ENCODE measurements around the gene PTPRD. TPM values are rescaled to one million over a fixed set of nuclear protein-coding genes. Genes with fewer than 3 reads are reported as not detected.

The PTPRD gene
- total and polyA plus RNA-seq, 2 of the 4 experiments (the other 2 are of a cell fraction) = 0.07 to 0.18 TPM

DNA sequence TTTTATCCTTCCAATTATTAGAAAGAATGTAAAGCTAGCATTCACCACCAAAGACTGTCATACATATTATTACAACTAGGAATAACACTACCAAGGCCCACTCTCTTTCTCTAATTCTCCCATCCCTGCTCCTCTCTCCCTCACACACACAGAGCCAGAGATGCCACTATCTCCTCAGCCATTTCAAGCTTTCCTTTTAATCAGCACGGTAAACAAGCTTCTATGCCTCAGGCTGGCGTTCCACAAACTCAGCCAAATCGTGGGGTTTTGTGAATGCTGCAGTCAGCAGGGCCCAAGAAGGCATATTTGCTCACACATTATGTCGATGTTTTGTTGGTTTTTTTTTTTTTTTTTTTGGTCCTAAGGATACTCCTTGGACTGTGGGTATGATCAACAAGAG, 1833.3 kb downstream of the PTPRD start:
- Histone ChIP-seq H3K36me3 (ENCODE audit: control insufficient read depth, insufficient read depth, low read length) (no peaks in the 10 kb centered on the region), H2BK15ac (ENCODE audit: low read depth, low read length) (no peak overlapping the region), H4K8ac (ENCODE audit: low read depth in 2 of 2, low read length in 2 of 2) (no peak overlapping the region), H4K91ac (ENCODE audit: insufficient read depth, low read depth, low read length) (no peak overlapping the region), H3K14ac (replicated peaks; ENCODE audit: low read depth, low read length) (no peak overlapping the region), H4K5ac (ENCODE audit: low read depth, low read length) (no peak overlapping the region), H3K9me3 (ENCODE audit: control insufficient read depth, insufficient read depth, low read length) (peaks cover 2% of the 10 kb centered on the region; the same call in 1 of the 2 replicates), H3K4me3 (ENCODE audit: insufficient read depth, low read depth, low read length) (no peak overlapping the region), H3K18ac (ENCODE audit: low read depth, low read length) (no peak overlapping the region), H3K23ac (ENCODE audit: low read depth, low read length) (no peak overlapping the region), H2BK120ac (ENCODE audit: low read depth, low read length) (no peak overlapping the region), H3K4ac (ENCODE audit: low read depth, low read length) (no peak overlapping the region), H3K4me1 (ENCODE audit: control insufficient read depth, insufficient read depth, low read length) (no peaks in the 10 kb centered on the region), H4K20me1 (ENCODE audit: insufficient read depth, low read length) (no peaks in the 10 kb centered on the region), H2BK5ac (ENCODE audit: low read depth, low read length, poor library complexity, severe bottlenecking) (no peak overlapping the region), H3K9ac (ENCODE audit: low read depth, low read length) (no peak overlapping the region), H3K9me1 (ENCODE audit: insufficient read depth, low read length) (no peaks in the 10 kb centered on the region), H2AFZ (replicated peaks; ENCODE audit: low read length, poor library complexity) (no peak overlapping the region), H2AK5ac (ENCODE audit: low read depth, low read length) (no peak overlapping the region), H3K56ac (ENCODE audit: extremely low read depth, insufficient read depth, low read length) (no peak overlapping the region), H3K4me2 (ENCODE audit: low read depth, low read length) (no peak overlapping the region), H3K79me1 (ENCODE audit: low read depth in 1 of 2, low read length in 2 of 2) (no peaks in the 10 kb centered on the region), H2BK20ac (ENCODE audit: low read depth, low read length) (no peak overlapping the region), H3K27ac (ENCODE audit: insufficient read depth, low read length) (no peak overlapping the region), H2AK9ac (replicated peaks; ENCODE audit: low read depth, low read length, poor library complexity) (no peak overlapping the region), H3K27me3 (ENCODE audit: control insufficient read depth, insufficient read depth, low read length) (no peaks in the 10 kb centered on the region)
- ATAC-seq (ENCODE audit: low read depth) = no peak
- WGBS, 2 experiments (ENCODE audit: extremely low coverage in 2 of 2, insufficient read length in 1 of 2) = no CpG with 5 or more reads among the region's 4 CpGs
- DNase-seq = no peak
- intact Hi-C loops (cut with micrococcal nuclease) (no loop called here), dilution Hi-C loops (cut with HindIII; ENCODE audit: low sequenced_read_pairs, unreplicated experiment) (no loop called here), in situ Hi-C loops (cut with MboI; ENCODE audit: low sequenced_read_pairs) (no loop called here)
- no TSS peak for BruUV-seq (replicated peaks)
- POLR2A ChIA-PET (ENCODE audit: unreplicated experiment) = no interaction called here
- no peak for TF ChIP-seq MXI1 (IDR thresholded peaks at IDR 0.05; ENCODE audit: borderline replicate concordance, low read depth, low read length)
- no peak for TF ChIP-seq NFE2L2 (IDR thresholded peaks at IDR 0.05; ENCODE audit: low read depth, low read length)
- TF ChIP-seq, protein P1, sequence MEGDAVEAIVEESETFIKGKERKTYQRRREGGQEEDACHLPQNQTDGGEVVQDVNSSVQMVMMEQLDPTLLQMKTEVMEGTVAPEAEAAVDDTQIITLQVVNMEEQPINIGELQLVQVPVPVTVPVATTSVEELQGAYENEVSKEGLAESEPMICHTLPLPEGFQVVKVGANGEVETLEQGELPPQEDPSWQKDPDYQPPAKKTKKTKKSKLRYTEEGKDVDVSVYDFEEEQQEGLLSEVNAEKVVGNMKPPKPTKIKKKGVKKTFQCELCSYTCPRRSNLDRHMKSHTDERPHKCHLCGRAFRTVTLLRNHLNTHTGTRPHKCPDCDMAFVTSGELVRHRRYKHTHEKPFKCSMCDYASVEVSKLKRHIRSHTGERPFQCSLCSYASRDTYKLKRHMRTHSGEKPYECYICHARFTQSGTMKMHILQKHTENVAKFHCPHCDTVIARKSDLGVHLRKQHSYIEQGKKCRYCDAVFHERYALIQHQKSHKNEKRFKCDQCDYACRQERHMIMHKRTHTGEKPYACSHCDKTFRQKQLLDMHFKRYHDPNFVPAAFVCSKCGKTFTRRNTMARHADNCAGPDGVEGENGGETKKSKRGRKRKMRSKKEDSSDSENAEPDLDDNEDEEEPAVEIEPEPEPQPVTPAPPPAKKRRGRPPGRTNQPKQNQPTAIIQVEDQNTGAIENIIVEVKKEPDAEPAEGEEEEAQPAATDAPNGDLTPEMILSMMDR (conservative IDR thresholded peaks at IDR 0.05; ENCODE audit: low read depth, low read length) = no peak
- TF ChIP-seq POLR2A (IDR thresholded peaks at IDR 0.05; ENCODE audit: low read depth, low read length) = no peak
- TF ChIP-seq BHLHE40 (IDR thresholded peaks at IDR 0.05; ENCODE audit: low read depth, low read length) = no peak
- TF ChIP-seq CEBPB (IDR thresholded peaks at IDR 0.05; ENCODE audit: low read depth, low read length) = no peak
- no peak for TF ChIP-seq RFX5 (IDR thresholded peaks at IDR 0.05; ENCODE audit: low read depth, low read length)
- TF ChIP-seq, protein P2, sequence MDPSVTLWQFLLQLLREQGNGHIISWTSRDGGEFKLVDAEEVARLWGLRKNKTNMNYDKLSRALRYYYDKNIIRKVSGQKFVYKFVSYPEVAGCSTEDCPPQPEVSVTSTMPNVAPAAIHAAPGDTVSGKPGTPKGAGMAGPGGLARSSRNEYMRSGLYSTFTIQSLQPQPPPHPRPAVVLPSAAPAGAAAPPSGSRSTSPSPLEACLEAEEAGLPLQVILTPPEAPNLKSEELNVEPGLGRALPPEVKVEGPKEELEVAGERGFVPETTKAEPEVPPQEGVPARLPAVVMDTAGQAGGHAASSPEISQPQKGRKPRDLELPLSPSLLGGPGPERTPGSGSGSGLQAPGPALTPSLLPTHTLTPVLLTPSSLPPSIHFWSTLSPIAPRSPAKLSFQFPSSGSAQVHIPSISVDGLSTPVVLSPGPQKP (IDR thresholded peaks at IDR 0.05; ENCODE audit: borderline replicate concordance, low read depth, low read length) = no peak
- TF ChIP-seq CHD1 (IDR thresholded peaks at IDR 0.05; ENCODE audit: low read depth, low read length) = no peak
- TF ChIP-seq SMC3 (IDR thresholded peaks at IDR 0.05; ENCODE audit: low read depth, low read length) = no peak
- TF ChIP-seq, protein P3, sequence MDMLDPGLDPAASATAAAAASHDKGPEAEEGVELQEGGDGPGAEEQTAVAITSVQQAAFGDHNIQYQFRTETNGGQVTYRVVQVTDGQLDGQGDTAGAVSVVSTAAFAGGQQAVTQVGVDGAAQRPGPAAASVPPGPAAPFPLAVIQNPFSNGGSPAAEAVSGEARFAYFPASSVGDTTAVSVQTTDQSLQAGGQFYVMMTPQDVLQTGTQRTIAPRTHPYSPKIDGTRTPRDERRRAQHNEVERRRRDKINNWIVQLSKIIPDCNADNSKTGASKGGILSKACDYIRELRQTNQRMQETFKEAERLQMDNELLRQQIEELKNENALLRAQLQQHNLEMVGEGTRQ (IDR thresholded peaks at IDR 0.05; ENCODE audit: low read depth, low read length) = no peak
- TF ChIP-seq MAZ (IDR thresholded peaks at IDR 0.05; ENCODE audit: borderline replicate concordance, low read depth, low read length) = no peak
- TF ChIP-seq RCOR1 (IDR thresholded peaks at IDR 0.05; ENCODE audit: insufficient replicate concordance, low read length) = no peak
- no peak for TF ChIP-seq FOS (IDR thresholded peaks at IDR 0.05; ENCODE audit: low read depth, low read length)
- CTCF ChIA-PET = no interaction called here
